Lower leg skin (tissue), 4 donors: Measurements from ENCODE around the gene CAPNS1. TPM values are rescaled to one million over a fixed set of nuclear protein-coding genes. Genes with fewer than 3 reads are reported as not detected.
A peak's percentile ranks its signal among the peaks of the same experiment; 100 is the strongest.

ENCODE experiments used
- DNase-seq, 2 donors: peaks; one replicate each; pipeline ENCODE4 v3.0.0-alpha.2; 2019; ENCODE audit warnings: low spot score in 2 of 2
- H3K4me3 ChIP-seq: fragments of 200-600 bp; sonication (generic); 2 replicates; pipeline ENCODE4 v1.5.1; 2017; ENCODE audit warnings: mild to moderate bottlenecking, low read depth; ENCODE audit not compliant: poor library complexity, severe bottlenecking
- CTCF ChIP-seq, 3 donors: fragments of 450-650 bp; IDR thresholded peaks; one replicate each; pipeline ENCODE4 v1.5.1; 2016; ENCODE audit warnings: antibody characterized with exemption in 3 of 3, mild to moderate bottlenecking in 3 of 3, moderate library complexity in 2 of 3
- POLR2A ChIP-seq, 2 donors: fragments of 450-650 bp; IDR thresholded peaks; one replicate each; pipeline ENCODE4 v1.6.1; 2016 to 2017; ENCODE audit warnings: antibody characterized with exemption in 2 of 2, mild to moderate bottlenecking in 1 of 2, moderate library complexity in 1 of 2
- WGBS, 2 donors: methylation state at CpG; one replicate each; pipeline ENCODE4 v1.1.5; 2018; 5-methylcytosine and 5-hydroxymethylcytosine counted together
- intact Hi-C: fragments of 100-400 bp; cut with DNase I; formaldehyde crosslinking; loops from one replicate; pipeline ENCODE4 v1.15.0; 2023; ENCODE audit warnings: low total_unique reads
- total RNA-seq, 4 donors: library from RNA; depleted of rRNA; stranded (reverse); fragments of >200 nt; gene quantifications; one replicate each; pipeline ENCODE4 v1.1.0, GENCODE V29; 2016

The CAPNS1 gene
- total RNA-seq, 4 donors from 2014 or later: 33.3 to 125 (median 83.2) TPM

GRCh38 chr19:36136964-36137686 is 2.7 kb upstream of the CAPNS1 start:
- TF ChIP-seq CTCF (IDR thresholded peaks at IDR 0.05) (no peak), POLR2A (IDR thresholded peaks at IDR 0.05) (no peak)
- DNase-seq: peak; percentile 77 to 90
- intact Hi-C loops: no loop called here
- 42 to 48% methylated on average over 12 of the region's 12 CpGs for WGBS, 2 donors
- H3K4me3 ChIP-seq: no peak overlapping the region

DNA sequence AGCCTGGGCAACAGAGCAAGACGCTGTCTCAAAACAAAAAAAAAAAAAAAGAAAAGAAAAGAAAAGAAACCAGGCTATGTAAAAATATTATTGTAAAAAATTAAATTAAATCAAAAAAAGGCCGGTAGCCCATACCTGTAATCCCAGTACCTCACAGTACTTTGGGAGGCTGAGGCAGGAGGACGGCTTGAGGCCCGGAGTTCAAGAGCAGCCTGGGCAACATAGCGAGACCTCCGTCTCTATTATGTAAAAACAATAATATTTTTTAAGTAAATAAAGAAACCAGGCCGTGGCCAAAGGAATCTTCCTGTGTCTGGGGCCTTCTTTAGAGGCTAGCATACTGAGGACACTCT is 770 bp upstream of the CAPNS1 start:
- DNase-seq: no peak
- TF ChIP-seq POLR2A (IDR thresholded peaks at IDR 0.05) (no peak), CTCF (IDR thresholded peaks at IDR 0.05) (no peak)
- H3K4me3 ChIP-seq: no peak overlapping the region
- WGBS, 2 donors: 46 to 61% methylated on average over 7 of the region's 7 CpGs
- intact Hi-C loops: no loop called here

- TF ChIP-seq POLR2A (IDR thresholded peaks at IDR 0.05): no peak
- TF ChIP-seq CTCF (IDR thresholded peaks at IDR 0.05): no peak
- DNase-seq: peak in 1 of 2 donors; percentile 88
- peak overlapping the region; percentile 85 for H3K4me3 ChIP-seq
- intact Hi-C loops: no loop called here
- WGBS, 2 donors: 0% methylated on average over 27 to 31 of the region's 31 CpGs
Observed at GRCh38 chr19:36140304-36141038, 605 bp downstream of the CAPNS1 start.

DNA sequence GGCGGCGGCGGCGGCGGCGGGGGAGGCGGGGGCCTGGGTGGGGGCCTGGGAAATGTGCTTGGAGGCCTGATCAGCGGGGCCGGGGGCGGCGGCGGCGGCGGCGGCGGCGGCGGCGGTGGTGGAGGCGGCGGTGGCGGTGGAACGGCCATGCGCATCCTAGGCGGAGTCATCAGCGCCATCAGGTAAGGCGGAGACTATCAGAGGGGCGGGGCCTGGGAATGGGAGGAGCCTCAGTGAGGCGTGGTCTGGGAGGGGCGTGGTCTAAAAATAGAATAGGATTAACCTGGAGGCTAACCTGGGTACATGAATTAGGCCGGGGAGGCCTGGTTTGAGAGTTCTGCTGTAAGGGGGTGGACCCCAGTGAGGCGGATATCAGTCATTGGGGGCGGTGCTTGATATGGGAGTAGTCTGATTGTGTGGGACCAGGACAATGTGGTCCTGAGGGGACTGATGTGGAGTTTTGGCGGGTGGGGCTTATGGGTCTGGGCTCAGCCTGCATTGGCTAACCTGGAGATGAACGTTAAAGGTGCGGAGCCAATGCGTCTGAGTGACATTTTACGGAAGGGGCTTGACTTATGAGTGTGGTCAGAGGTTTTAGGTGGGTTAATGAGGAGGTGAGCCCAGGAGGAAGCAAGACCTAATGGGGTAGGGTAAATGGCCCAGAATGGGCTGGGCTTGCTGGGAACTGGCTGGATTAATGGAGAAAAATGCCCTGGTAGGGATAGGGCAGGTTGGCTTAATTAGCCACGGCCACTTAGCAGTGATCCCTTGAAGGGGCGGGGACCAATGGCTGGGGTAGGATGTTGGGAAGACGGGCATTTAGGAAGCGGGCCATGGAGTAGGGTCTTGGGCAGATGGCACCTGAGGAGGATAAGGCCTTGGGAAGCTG is 1.4 kb downstream of the CAPNS1 start:
- DNase-seq: peak; percentile 89 to 98
- TF ChIP-seq CTCF (IDR thresholded peaks at IDR 0.05): no peak
- TF ChIP-seq POLR2A (IDR thresholded peaks at IDR 0.05): no peak
- H3K4me3 ChIP-seq: peak overlapping the region; percentile 85
- intact Hi-C loops: no loop called here
- WGBS, 2 donors: 21 to 22% methylated on average over 41 to 42 of the region's 42 CpGs

DNA sequence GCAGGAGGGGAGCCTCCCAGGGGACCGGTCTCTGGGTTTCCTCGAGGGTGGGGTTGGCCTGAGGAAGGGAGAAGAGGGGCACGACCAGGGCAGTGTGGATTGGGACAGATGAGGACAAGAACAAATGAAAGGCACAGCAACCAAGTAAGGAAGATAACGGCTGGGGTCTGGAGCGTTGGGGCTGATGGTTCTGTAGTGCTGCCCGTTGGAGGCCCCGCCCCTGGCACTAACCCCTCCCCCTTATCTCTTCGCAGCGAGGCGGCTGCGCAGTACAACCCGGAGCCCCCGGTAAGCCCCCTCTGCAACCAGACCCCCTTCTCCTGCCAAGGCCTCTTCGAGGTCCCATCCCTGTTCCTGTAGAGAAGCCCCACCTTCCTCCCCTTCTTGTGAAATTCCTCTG is 2.2 kb downstream of the CAPNS1 start:
- WGBS, 2 donors: 94% methylated on average over 14 of the region's 14 CpGs
- H3K4me3 ChIP-seq: no peak overlapping the region
- intact Hi-C loops: no loop called here

More for the DNA sequence above, 2.2 kb downstream of the CAPNS1 start:
- no peak for DNase-seq
- TF ChIP-seq CTCF (IDR thresholded peaks at IDR 0.05) (no peak), POLR2A (IDR thresholded peaks at IDR 0.05) (no peak)
